ENCODE results near the gene PRKCZ.

The PRKCZ gene

GRCh38 chr1:2209400-2210083 lies 159.3 kb downstream of the PRKCZ start:
- DNase-seq (ENCODE audit: low read depth in 2 of 2): no peak

DNA sequence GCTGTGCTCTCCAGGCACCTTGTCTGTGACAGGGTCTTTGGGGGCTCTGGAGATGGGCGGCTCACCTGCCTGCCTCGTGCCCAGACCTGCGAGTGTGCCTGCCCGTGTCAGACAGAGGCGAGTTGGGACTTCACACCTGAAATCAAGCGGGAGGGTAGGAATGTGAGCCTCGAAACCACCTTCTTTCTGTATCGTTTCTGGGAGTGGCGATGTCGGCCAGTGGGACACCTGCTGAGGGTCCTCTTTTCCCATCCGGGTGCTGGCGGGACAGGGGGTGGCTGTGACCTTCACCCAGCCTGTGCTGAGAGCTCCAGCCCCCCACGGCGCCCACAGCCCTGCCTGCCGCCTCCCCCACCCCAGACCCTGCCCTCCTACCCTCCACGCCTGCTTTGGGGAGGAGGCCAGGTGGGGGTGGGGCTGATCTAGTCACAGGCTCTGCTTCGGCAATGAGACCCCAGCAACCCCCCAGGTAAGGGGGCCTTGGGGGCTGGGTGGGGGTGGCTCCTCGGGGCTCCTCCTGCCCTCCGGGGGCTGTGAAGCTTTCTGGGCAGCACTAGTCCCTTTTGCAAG lies 160.0 kb downstream of the PRKCZ start:
- no peak for DNase-seq (ENCODE audit: low read depth in 2 of 2)

DNA sequence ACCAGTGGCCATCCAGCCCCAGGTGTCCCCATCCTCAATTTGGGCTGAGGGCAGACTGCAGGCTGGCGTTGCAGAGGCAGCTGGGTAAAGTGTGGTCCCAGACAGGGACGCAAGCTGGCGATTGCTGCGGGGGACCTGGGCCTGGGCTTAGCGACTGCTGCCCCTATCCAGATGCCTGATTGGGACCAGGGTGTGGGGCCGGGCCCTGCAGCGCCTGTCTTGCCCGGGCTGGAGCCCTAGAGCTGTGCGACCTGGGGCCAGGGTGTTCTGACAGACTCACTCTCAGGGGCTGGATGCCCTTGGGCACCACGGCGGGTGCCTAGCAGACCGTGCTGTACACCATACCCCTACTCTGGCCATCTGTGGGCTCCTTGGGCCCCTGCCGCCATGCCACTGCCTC lies 160.6 kb downstream of the PRKCZ start:
- DNase-seq (ENCODE audit: low read depth in 2 of 2): no peak

DNA sequence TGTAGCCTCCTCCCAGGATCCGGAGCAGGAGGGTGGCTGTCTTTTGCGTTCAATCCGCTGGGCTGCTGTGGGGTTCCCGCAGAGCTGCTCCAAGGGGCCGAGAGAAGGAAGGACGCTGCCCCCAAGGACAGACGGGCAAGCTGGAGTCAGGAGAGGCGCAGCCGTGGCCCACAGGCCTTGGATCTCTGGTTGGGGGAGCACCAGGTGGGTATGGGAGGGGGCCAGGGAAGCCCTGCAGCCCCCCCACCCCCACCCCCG lies 162.0 kb downstream of the PRKCZ start:
- DNase-seq (ENCODE audit: low read depth in 2 of 2): no peak

GRCh38 chr1:2212532-2213491 lies 162.6 kb downstream of the PRKCZ start:
- DNase-seq (ENCODE audit: low read depth in 2 of 2): peak in 1 of 2 donors; percentile 36

DNA sequence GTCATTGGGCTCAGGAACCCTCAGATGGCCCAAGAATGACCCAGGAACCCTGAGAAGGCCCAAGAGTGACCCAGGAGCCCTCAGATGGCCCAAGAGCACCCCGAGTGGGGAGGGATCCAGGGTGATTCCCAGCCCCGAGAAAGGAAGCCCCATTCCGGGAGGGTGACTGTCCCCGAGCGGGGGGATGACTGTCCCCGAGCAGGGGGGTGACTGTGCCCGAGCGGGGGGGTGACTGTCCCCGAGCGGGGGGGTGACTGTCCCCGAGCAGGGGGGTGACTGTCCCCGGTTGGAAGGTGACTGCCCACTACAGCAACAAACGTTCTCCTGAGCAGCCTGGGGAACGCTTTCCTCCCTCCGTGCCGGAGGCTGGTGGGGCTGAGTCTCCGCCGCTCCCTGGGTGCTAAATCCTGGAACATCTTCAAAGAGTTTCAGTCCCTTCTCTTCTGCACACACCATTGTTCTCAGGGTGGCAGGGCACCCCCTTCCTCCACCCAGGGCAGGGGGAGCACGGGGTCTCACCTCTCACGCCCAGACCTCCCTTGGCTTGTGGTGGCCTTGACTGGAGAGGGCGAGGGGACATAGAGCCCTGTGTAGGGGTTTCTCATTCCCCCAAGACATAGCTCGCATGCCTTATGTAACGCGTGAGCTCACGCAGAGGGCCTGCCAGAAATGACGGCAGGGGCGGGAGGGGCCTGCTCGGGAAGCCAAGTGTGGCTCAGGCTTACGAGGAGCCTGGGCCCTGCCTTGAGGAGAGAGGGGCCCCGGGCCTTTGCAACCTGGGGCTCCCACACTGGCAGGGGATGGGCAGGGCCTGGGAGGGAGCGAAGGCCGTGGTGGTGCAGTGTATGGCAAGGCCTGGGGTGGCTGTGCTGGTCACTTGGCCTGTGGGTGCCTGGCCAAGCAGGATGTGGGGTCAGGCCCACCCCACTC lies 163.6 kb downstream of the PRKCZ start:
- DNase-seq (ENCODE audit: low read depth in 2 of 2): no peak

GRCh38 chr1:2214541-2215241 lies 164.5 kb downstream of the PRKCZ start:
- DNase-seq (ENCODE audit: low read depth in 2 of 2): no peak

GRCh38 chr1:2215329-2215728 lies 165.1 kb downstream of the PRKCZ start:
- DNase-seq (ENCODE audit: low read depth in 2 of 2): no peak

DNA sequence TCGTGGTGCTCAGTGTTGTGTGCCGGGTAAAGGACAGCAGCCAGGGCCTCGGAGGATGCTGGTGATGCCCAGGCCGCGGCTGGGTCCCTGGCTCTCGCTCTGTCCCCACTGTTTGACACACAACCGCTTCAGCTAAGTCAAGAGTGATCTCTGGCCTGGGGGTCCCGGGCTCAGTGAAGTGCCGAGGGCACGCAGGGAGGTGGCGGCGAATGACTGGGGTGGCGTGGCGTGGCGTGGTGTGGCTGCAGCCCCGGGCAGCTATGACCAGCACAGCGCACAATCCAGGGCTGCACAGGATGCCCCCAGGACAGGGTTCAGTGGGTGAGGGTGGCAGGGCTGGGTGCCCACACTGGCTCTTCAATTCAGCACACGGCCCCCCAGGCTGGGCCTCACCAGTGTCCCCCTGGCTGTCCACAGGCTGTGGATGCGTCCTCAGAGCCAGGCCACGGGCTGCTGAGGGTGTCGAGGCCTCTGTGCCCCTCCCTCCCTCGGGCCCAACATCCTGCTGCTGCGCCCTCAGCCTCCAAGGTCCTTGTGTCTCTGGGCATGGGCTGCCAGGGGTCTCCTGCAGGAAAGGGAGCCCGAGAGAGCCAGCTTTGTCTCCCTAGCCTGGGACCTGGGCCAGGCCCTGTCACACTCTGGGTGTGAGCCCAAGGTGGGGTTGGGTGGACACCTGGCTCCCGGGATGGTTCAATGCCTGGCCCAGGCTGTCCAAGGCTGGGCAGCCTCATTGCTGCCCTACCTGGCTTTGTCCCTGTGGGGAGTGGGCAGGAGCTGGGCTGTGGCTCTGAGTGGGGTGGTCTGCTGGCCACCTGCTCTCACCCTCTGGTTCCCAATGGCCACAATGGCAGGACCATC lies 165.9 kb downstream of the PRKCZ start:
- no peak for DNase-seq (ENCODE audit: low read depth in 2 of 2)

GRCh38 chr1:2216767-2217058 lies 166.5 kb downstream of the PRKCZ start:
- DNase-seq (ENCODE audit: low read depth in 2 of 2): no peak

GRCh38 chr1:2221271-2221670 lies 171.1 kb downstream of the PRKCZ start:
- no peak for DNase-seq (ENCODE audit: low read depth in 2 of 2)

- no peak for DNase-seq (ENCODE audit: low read depth in 2 of 2)
Measured at GRCh38 chr1:2224170-2224584, 174.0 kb downstream of the PRKCZ start.

- DNase-seq (ENCODE audit: low read depth in 2 of 2): no peak
Measured at GRCh38 chr1:2224631-2225428, 174.6 kb downstream of the PRKCZ start.

GRCh38 chr1:2226525-2227345 lies 176.5 kb downstream of the PRKCZ start:
- DNase-seq (ENCODE audit: low read depth in 2 of 2): no peak

GRCh38 chr1:2227346-2228156 lies 177.3 kb downstream of the PRKCZ start:
- DNase-seq (ENCODE audit: low read depth in 2 of 2): peak; percentile 89 to 91

GRCh38 chr1:2228157-2228594 lies 178.0 kb downstream of the PRKCZ start, which contains the start of gene SKI:
SKI (plus strand) TSS chr1:2228319; CDS start chr1:2228767, 448 bp downstream.
- no peak for DNase-seq (ENCODE audit: low read depth in 2 of 2)

DNA sequence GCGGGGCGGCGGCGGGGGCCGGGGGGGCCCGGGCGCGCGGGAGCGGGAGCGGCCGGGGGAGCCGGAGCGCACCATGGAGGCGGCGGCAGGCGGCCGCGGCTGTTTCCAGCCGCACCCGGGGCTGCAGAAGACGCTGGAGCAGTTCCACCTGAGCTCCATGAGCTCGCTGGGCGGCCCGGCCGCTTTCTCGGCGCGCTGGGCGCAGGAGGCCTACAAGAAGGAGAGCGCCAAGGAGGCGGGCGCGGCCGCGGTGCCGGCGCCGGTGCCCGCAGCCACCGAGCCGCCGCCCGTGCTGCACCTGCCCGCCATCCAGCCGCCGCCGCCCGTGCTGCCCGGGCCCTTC lies 178.5 kb downstream of the PRKCZ start:
- no peak for DNase-seq (ENCODE audit: low read depth in 2 of 2)
